ENCODE data around the gene RBM33. TPM values are rescaled to one million over a fixed set of nuclear protein-coding genes. Genes with fewer than 3 reads are reported as not detected.

The RBM33 gene
- total and polyA plus RNA-seq, 2 of the 4 experiments (the other 2 are of a cell fraction): 7.3 to 10.8 TPM

DNA sequence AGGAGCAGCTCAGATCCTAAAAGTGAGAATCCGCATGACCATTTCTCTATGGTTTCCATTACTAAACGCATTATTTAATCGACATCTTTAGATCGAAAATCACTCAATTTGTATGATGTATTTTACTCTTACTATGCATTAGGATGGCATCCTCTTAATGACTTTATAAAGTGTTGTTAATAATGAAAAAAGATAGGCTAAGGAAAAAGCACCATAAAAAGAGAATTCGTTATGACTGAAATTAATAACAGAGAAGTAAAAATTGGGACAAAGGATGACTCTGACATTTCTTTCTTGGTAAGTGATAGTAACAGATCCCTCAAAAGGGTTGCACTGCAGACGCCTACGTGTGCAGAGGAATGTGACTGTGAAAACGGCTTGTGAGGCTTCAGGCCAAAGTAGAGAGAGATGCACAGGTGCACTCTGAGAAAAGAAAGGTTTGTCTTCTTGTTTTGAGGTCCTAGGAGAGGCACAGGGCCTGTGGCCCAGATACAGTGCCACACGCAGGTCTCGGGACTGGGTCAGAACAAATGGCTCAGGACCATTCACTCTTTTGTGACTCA, 23.0 kb upstream of the RBM33 start:
- no peak overlapping the region for H2BK15ac ChIP-seq (ENCODE audit: low read depth, low read length)
- H3K27me3 ChIP-seq (ENCODE audit: control insufficient read depth, insufficient read depth, low read length): peaks cover 3% of the 10 kb centered on the region
- no peak overlapping the region for H3K4me2 ChIP-seq (ENCODE audit: low read depth, low read length)
- no peak overlapping the region for H2BK120ac ChIP-seq (ENCODE audit: low read depth, low read length)
- intact Hi-C loops (cut with micrococcal nuclease) (loop anchor here (5.0 kb wide), 1 partner anchor 1129 kb away; no protein-coding TSS in a partner anchor), in situ Hi-C loops (cut with MboI; ENCODE audit: low sequenced_read_pairs) (no loop called here), dilution Hi-C loops (cut with HindIII; ENCODE audit: low sequenced_read_pairs, unreplicated experiment) (no loop called here)
- H2AK9ac ChIP-seq (replicated peaks; ENCODE audit: low read depth, low read length, poor library complexity): no peak overlapping the region
- H3K79me1 ChIP-seq (ENCODE audit: low read depth in 1 of 2, low read length in 2 of 2): no peaks in the 10 kb centered on the region
- H3K9me1 ChIP-seq (ENCODE audit: insufficient read depth, low read length): no peaks in the 10 kb centered on the region
- DNase-seq (no peak), ATAC-seq (ENCODE audit: low read depth) (no peak)
- CTCF ChIA-PET: no interaction called here
- no peak overlapping the region for H3K23ac ChIP-seq (ENCODE audit: low read depth, low read length)
- no peaks in the 10 kb centered on the region for H3K9me3 ChIP-seq (ENCODE audit: control insufficient read depth, insufficient read depth, low read length)
- no peak overlapping the region for H3K9ac ChIP-seq (ENCODE audit: low read depth, low read length)
- WGBS, 2 experiments (ENCODE audit: extremely low coverage in 2 of 2, insufficient read length in 1 of 2): no CpG with 5 or more reads among the region's 10 CpGs
- H2BK20ac ChIP-seq (ENCODE audit: low read depth, low read length): no peak overlapping the region
- no peaks in the 10 kb centered on the region for H3K36me3 ChIP-seq (ENCODE audit: control insufficient read depth, insufficient read depth, low read length)
- no TSS peak for BruUV-seq (replicated peaks)
- H4K8ac ChIP-seq (ENCODE audit: low read depth in 2 of 2, low read length in 2 of 2): no peak overlapping the region
- H3K4me3 ChIP-seq (ENCODE audit: insufficient read depth, low read depth, low read length): no peak overlapping the region
- H3K4ac ChIP-seq (ENCODE audit: low read depth, low read length): no peak overlapping the region
- no peak overlapping the region for H4K91ac ChIP-seq (ENCODE audit: insufficient read depth, low read depth, low read length)
- H3K18ac ChIP-seq (ENCODE audit: low read depth, low read length): no peak overlapping the region
- H2AK5ac ChIP-seq (ENCODE audit: low read depth, low read length): no peak overlapping the region
- no peak overlapping the region for H2BK5ac ChIP-seq (ENCODE audit: low read depth, low read length, poor library complexity, severe bottlenecking)
- POLR2A ChIA-PET (ENCODE audit: unreplicated experiment): no interaction called here
- H4K5ac ChIP-seq (ENCODE audit: low read depth, low read length): no peak overlapping the region
- no peak overlapping the region for H3K27ac ChIP-seq (ENCODE audit: insufficient read depth, low read length)
- no peak overlapping the region for H3K14ac ChIP-seq (replicated peaks; ENCODE audit: low read depth, low read length)
- no peak overlapping the region for H3K56ac ChIP-seq (ENCODE audit: extremely low read depth, insufficient read depth, low read length)
- H3K4me1 ChIP-seq (ENCODE audit: control insufficient read depth, insufficient read depth, low read length): no peaks in the 10 kb centered on the region
- no peaks in the 10 kb centered on the region for H4K20me1 ChIP-seq (ENCODE audit: insufficient read depth, low read length)
- TF ChIP-seq CTCF (conservative IDR thresholded peaks at IDR 0.05; ENCODE audit: low read depth, low read length) (no peak), MXI1 (IDR thresholded peaks at IDR 0.05; ENCODE audit: borderline replicate concordance, low read depth, low read length) (no peak), RFX5 (IDR thresholded peaks at IDR 0.05; ENCODE audit: low read depth, low read length) (no peak), FOS (IDR thresholded peaks at IDR 0.05; ENCODE audit: low read depth, low read length) (no peak), POLR2A (IDR thresholded peaks at IDR 0.05; ENCODE audit: low read depth, low read length) (no peak), BHLHE40 (IDR thresholded peaks at IDR 0.05; ENCODE audit: low read depth, low read length) (no peak)
- TF ChIP-seq, protein P1, sequence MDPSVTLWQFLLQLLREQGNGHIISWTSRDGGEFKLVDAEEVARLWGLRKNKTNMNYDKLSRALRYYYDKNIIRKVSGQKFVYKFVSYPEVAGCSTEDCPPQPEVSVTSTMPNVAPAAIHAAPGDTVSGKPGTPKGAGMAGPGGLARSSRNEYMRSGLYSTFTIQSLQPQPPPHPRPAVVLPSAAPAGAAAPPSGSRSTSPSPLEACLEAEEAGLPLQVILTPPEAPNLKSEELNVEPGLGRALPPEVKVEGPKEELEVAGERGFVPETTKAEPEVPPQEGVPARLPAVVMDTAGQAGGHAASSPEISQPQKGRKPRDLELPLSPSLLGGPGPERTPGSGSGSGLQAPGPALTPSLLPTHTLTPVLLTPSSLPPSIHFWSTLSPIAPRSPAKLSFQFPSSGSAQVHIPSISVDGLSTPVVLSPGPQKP (IDR thresholded peaks at IDR 0.05; ENCODE audit: borderline replicate concordance, low read depth, low read length): no peak
- no peak overlapping the region for H2AFZ ChIP-seq (replicated peaks; ENCODE audit: low read length, poor library complexity)
